SIG-M5 treated with dmso at 0.1 percent for 504 hours (cell line): ENCODE data around the gene GET4.

Experiments
- DNase-seq: peaks from one replicate; lab custom pipeline; 2025; ENCODE audit not compliant: unreplicated experiment; lab: John Stamatoyannopoulos, UW

Gene GET4

DNA sequence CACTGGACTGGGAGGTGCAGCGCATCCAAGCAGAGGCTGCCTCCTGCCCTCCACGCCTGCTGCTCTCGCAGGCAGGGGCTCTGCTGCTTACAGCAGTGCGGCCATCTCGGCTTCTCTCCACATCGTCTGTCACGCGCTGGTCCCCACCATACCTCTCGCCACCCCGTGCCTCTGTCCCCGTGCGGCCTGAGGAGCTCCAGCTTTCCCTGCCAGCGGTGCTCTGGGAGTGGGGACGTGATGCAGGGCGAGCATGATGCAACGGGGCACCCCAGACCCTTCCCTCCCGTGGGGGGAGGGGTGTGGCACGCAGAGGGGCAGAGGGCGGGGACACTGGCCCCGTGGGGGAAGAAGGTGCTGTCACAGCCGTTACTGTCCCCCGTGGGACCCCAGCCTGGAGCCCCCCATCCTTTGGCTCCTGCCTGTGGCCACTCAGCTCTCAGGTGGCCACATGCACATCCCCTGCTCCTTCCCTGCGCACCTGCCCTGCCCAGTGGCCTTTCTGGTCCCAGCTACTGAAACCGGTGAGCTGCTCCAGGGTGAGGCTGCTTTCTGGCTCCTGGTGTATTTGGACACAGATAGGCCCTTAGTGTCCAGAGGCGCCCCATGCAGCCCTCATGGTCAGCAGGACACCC is 9.0 kb downstream of the GET4 start:
- no peak for DNase-seq

- no peak for DNase-seq
These were observed 9.7 kb downstream of the GET4 start for GRCh38 chr7:885893-886625.

DNA sequence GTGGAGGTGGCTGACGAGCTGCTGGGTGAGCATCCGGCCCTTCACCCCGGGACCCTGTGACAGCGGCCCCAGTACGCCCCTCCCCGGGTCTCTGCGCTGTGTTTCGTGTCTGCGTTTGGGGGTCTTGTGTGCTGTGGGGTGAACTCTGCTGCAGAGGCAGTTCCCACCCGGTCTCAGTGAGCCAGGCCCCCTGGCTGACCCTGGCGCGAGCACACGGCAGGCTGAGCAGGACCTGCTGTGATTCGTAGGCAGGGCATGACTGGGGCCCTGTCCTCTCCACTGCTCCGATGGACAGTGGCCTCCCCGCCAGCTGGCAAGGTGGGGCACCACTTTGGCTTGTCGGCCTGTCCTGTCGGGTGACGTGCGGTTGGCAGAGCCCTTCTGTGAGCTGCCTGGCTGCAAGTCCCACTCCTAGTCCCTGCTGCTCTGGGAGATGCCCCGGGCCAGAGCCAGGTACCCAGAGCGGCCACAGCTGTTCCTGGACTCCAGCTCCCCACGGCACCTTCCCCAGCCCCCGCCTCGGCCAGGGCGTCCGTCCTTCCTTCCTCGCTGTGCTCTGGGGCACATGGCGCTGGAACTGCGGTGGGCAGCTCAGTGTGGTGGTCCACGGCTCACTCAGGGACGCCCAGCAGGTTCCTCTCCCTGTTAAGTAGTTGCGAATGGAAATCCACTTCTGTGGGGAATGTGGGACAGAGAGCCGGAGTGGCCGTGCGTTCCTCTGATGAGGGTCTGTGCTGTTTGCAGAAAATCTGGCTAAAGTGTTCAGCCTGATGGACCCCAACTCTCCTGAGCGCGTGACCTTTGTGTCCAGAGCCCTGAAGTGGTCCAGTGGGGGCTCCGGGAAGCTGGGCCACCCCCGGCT is 10.5 kb downstream of the GET4 start:
- DNase-seq, result no peak

DNA sequence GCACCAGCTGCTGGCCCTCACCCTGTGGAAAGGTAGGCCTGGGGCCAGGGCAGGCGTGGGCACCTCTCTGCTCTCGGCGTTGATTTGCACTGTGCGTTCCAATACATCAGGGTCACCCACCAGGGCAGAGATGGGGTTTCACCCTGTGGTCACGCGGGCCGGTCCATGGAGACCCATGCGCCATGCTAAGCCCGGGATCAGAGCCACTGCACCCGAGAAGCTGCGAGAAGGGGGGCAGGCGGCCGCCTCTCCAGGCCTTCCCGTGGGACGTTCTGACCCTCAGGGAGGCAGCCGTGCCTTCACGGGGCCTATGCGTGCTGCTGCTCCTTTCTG is 11.1 kb downstream of the GET4 start:
- no peak for DNase-seq

GRCh38 chr7:888081-889024 is 12.0 kb downstream of the GET4 start:
- DNase-seq, result no peak

GRCh38 chr7:889025-889390 is 12.7 kb downstream of the GET4 start:
- DNase-seq, result no peak

- no peak for DNase-seq
These were observed 13.0 kb downstream of the GET4 start for GRCh38 chr7:889391-889790.

GRCh38 chr7:890868-891267 is 14.5 kb downstream of the GET4 start:
- no peak for DNase-seq

- DNase-seq, result no peak
These were observed 14.9 kb downstream of the GET4 start for GRCh38 chr7:891291-891690.

- DNase-seq, result no peak
These were observed 15.5 kb downstream of the GET4 start for GRCh38 chr7:891805-892204.

- DNase-seq, result no peak
These were observed 16.6 kb downstream of the GET4 start for GRCh38 chr7:892648-893593.

DNA sequence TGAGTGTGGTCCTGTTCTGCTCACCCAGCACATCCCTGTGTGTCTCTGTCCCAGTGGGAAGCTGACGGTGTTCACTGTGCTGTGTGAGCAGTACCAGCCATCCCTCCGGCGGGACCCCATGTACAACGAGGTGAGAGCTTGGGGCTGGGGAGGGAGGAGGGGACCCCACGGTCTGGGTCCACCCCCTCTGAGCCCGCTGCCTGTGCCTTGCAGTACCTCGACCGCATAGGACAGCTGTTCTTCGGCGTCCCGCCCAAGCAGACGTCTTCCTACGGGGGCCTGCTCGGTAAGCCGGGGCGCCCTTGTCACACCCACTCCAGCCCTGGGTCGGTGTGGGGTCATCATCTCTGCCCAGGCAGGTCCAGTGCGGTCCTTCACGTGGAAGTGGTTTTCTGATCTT is 17.3 kb downstream of the GET4 start:
- DNase-seq, result no peak

GRCh38 chr7:894164-894867 is 18.0 kb downstream of the GET4 start:
- no peak for DNase-seq

GRCh38 chr7:894927-895450 is 18.6 kb downstream of the GET4 start:
- DNase-seq, result no peak

DNA sequence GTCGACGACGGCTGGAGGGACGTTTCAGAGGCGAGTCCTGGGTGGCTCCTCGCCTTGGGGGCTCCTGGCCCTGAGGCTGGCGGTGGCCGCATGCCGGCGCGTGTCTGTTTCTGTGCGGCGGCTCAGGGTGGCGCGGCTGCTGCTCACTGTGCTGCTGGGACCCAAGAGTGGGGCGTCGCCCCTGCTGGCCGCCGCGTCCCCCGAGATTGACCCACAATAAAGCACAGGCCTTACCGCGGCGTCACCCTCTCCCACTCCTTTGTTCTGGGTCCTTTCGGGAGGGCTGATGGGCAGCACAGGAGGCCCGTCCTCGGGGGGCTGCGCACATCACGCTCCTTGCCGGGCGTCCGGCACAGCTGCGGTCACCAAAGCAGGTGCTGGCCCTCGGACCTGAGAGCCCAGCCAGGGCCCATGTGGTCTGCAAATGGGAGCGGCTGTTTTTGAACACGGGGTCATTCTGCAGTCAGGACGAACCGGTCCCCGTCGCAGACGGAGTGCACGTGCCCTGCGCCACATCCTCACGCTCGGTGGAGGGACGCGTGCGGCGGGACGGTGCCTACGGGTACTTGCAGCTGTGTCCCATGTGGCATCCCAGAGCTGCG is 19.2 kb downstream of the GET4 start:
- no peak for DNase-seq

- DNase-seq, result no peak
These were observed 20.2 kb downstream of the GET4 start for GRCh38 chr7:896346-897075.

- no peak for DNase-seq
These were observed 20.7 kb downstream of the GET4 start for GRCh38 chr7:897086-897485.

DNA sequence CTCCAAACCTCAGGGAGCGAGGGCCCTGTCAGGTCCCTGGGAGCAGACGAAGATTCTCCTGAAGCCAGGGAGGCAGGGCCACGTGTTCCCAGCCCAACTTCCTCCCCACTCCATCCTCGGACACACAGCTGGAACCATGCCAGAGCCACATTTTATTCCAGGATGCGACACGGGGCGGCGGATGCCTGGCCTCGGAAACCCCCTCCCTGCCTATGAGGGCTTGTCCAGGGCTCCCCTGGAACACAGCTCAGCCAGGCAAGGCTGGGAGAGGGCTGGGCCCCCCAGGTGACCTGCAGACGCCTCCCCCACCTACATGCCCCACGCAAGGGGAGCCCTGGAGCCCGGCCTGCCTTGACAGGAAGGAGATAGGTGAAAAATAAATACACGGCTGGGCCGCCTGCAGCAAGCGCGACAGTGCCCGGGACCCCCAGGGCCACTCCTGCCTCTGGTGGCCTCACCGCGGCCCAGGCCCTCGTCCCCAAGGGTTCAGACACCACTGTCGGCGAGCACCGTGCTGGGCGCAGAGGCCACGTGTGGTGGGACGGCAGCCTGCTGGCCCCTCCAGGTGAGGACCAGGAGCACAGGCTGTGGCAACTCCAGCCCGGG is 21.5 kb downstream of the GET4 start:
- DNase-seq, result no peak
